GM18517 (cell line): ENCODE measurements around the gene RFX7.
"Not testable (repeated sequence)": the region's sequence is repeated elsewhere in the genome, so short reads cannot be mapped to it uniquely, and the experiment has no call there.

Source experiments
- ATAC-seq: cut with Tn5 transposase; IDR thresholded peaks from one replicate; pipeline ENCODE4 v1.9.1; 2021; ENCODE audit warnings: mild to moderate bottlenecking, moderate library complexity; ENCODE audit not compliant: unreplicated experiment

Gene RFX7

DNA sequence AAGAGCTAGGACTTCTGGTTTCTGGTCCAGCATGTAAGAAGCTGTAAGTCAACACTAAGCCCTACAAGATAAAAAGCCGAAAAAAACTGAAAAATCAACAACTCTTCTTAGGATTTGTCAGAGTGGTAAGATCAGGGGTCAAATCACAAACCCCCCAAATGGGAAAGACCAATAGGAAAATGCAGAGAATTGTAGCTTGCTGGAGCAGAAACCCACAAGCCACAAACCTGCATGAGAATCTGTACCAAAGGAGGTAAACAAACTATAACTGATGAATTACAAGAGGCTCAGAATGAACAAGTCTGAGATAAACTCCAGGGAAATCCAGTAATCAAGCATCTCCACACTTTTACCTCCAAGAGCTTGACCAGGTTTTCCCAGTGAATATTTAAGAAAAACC, 36.0 kb downstream of the RFX7 start:
- no peak for ATAC-seq

DNA sequence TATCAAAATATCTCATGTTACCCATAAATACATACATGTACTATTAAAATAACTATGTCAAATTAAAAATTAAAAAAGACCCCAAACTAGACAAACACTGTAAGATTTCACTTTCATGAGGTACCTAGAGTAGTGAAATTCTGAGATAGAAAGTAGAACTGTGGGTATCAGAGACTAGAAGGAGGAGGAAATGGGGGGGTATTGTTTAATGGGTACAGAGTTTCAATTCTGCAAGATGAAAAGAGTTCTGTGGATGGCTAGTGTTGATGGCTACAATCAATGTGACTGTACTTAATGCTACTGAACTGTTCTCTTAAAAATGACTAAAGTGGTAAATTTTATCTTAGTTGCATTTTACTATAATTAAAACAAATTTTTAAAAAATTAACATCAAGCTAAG, 36.6 kb downstream of the RFX7 start:
- ATAC-seq = peak; percentile 78

DNA sequence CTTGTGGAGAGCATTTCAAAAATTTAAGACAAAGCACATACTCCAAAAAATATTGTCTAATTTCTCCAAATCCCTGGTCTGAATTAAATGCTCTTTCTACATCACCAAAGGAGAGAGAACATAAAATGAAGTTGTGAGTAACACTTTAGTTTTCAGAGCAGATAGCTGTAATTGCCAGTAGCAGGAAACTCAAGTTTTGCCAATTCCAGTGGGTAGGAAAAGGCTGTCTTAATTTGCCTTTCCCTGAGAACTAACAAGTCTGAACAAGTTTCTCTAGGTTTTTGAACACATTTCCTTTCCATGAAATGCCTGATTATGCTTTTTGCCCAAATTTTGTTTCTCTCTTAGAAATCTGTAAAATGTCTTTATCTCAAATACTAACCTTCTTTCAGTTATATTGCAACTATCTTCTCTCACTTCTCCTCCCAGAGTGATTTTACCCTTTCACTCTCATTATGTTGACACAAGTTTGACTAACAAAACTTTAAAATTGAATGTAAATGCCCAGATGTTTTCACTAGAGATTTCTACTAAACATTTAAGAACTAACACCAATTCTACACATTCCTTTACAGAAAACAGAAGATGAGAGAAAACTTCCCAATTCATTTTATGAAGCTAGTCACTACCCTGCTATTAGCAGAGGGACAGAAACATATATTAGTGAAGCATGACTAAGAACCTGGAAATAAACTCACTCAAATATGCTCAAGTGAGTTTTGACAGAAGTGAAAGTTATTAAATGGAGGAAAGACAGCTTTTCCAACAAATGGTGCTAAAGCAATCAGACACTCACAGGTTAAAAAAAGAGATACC, 38.4 kb downstream of the RFX7 start:
- ATAC-seq = no peak

DNA sequence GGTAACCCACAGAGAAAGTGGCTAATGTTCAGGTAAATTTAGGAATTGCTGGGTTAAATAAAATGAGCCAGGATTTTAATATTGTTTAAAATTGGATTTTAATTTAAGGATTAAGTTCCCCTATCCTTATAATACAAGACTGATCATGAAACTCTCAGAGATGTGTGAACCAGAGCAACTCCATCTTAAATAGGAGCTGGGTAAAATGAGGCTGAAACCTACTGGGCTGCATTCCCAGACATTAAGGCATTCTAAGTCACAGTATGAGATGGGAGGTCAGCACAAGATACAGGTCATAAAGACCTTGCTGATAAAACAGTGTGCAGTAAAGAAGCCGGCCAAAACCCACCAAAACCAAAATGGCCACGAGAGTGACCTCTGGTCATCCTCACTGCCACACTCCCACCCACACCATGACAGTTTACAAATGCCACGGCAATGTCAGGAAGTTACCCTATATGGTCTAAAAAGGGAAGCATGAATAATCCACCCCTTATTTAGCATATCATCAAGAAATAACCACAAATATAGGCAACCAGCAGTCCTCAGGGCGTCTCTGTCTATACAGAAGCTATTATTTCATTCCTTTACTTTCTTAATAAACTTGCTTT, 40.3 kb downstream of the RFX7 start:
- ATAC-seq = not testable (repeated sequence)

DNA sequence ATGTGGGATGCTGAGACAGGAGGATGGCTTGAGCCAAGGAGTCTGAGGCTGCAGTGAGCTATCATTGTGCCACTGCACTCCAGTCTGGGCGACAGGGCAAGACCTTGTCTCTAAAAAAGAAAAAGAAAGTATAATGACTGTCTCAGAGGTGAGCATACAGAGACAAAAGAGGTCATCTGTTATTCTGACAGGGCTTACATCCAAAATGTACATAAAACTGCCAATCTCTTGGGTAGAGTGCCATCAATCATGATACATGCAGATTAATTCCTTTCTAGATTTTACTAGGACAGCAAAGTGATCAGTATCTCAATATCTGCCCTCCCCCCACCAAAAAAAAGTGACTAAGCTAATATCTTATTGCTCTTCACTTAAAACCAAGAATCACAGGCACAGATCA, 41.0 kb downstream of the RFX7 start:
- no peak for ATAC-seq

DNA sequence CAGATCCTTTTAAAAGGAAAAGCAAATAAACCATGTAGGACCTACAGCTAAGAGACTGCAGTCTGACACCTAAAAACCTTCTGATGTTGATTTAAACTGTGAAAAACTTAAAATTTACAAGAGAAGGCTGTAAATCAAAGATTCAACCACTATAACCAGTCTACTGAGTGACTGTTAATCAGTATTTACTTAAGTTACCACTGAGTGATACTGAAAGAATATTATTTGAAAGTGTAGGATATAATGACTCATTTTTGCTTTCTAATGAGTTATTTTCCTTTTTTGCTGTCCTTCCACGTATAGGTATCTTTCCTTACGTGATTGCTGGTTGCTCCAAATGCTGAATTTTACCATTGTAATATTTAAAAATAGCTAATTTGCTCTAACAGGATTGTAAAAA, 44.6 kb downstream of the RFX7 start:
- ATAC-seq = peak; percentile 53

DNA sequence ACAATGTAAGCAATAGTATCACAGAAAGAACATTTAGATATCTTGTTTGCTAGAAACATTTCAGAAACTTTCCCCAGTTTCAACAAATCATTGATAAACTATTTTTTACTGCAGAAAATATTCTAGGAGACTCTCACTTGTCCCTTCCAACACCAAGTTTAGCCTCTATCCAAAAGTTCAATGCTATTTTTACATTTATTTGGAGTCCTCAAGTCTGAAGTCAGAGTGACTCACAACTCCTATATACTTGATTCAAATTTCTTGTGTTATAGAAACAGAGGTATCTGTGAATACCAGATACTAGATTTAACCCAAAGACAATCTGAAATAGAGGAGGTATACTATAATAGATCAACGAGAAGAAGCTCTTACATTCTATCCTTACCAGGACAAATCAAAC, 49.6 kb downstream of the RFX7 start:
- no peak for ATAC-seq

DNA sequence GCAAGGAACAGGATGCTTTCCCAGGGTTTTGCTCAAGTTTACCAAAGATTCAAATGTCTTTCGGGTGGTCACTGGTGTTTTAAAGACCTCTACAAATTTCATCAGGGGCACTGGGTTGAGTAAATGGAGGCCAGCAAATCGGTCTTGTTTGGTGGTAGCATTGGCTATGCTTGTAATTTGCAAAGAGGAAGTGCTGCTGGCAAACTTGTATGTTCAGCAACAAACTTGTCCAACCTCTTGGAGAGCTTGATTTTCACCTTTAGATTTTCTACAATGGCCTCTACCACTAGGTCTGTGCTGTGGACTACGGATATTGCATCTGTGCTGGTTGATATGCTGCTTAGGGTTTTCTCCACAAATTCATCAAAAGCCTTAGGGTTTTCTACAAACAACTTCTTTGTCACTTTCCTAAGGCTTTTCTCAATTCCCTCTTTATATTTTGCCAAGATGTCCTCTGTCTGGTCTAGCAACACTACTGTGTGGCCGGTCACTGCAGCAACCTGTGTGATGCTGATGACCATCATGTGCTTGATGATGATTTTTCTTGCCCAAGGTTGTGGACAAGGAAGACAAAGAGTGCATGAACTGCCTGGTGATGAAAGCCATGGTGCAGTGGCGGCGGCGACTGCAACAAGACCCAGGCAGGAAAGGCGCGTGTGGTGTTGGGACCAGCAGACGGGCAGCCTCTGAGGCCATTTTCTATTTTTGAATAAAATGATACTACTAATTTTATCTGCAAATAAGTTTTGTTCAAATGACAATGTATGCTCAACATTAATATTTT, 50.8 kb downstream of the RFX7 start:
- ATAC-seq = no peak

DNA sequence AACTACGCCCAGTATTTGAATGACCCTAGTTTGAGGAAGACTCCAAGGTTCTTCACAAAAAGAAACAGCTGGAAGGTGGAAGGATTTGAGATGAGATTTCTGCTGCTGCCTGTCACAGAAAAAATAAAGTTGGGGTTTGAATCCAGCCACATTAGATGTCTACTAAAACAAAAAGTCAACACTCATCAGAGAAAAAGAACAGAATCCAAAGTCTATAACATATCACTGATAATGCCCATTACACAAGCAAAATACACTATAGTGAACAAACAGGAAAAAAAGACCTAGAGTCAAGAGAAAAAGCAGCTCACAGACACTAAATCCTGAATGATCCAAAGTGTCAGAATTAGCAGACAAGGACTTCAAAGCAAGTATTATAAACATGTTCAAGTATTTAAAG, 56.0 kb downstream of the RFX7 start:
- no peak for ATAC-seq

DNA sequence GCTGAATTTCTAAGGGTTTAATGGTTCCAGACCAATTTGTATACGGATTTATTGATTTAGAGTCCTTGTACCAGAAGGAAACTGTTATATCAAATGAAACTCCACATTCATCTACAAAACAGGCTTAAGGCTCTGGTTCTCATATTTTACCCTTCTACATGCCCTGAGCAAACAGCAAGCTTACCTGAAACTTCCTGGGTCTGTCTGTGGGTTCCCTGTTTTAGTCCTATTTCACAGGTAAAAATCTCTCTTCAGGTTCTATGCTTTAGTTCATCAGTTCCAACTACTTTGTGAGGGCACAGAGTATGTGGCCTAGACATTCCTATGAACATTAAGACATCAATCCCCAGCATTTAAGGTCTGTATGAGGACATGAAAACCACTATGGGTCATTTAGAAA, 57.7 kb downstream of the RFX7 start:
- no peak for ATAC-seq

DNA sequence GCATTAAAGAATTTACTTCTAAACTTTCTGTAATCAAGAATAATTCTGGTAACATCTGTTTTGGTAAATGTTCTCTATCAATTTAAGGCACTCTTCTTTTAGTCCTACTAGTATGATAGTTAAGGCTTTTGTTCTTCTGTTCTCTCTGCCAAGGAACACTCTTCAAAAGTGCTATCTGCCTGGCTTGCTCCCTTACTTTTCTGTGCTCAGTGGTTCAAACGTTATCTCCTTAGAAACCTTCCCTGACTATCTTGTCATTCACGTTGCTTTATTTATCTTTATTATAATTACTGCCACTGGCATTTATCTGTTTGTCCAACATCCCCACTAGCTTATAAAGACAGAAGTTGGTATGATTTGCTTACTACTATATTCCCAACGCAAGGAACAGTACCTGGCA, 59.2 kb downstream of the RFX7 start:
- ATAC-seq = no peak

DNA sequence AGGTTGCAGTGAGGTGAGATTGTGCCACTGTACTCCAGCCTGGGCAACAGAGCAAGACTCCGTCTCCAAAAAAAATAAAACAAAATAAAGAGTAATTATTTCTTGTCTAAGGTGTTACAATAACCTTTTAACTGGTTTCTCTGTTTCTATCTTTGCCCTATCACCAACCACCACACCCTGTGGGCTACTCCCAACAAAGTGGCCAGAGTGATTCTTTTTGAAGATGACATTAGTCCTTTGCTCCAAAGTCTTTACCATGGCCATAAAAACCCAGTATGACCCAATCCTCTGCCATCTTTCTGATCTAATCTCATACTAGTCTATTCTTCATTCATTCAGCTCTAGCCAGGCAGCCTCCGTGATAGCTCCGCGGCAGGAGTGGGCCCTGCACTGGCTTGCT, 62.8 kb downstream of the RFX7 start:
- ATAC-seq = no peak

DNA sequence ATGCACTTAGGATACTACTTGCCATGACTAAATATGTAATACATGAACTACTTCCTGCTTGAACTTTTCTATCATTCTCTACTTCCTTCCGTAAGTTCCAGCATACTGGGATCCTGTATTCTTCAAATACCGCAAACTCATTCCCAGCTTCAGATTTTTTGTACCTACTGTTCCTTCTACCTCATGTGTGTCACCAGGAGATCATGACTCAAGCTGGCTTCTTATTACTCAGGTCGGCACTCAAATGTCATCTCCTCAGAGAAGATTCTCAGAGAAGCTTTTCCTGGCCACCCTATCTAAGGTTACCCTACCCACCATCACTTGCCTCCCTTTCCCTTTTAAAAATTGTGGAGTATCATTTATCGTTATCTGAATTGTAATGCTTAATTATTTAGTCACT, 66.7 kb downstream of the RFX7 start:
- ATAC-seq = no peak

DNA sequence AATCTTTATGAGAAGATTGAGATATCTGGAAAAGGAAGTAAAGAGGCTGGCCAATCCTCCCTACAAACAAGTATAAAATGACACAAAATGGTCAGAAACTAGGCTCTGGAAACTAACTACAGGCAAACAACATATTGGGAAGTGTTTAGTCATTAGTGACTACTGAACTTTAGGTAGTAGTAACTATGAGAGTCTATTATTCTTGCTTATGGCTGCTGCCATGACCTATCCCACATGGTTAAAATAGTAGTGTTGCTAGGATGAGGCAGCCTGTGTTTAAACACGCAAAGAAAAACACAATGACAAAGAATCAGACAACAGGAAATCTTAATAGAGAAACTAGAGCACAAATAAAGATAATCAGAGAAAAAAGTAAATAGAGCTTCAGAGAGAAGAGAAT, 67.9 kb downstream of the RFX7 start:
- ATAC-seq = no peak

DNA sequence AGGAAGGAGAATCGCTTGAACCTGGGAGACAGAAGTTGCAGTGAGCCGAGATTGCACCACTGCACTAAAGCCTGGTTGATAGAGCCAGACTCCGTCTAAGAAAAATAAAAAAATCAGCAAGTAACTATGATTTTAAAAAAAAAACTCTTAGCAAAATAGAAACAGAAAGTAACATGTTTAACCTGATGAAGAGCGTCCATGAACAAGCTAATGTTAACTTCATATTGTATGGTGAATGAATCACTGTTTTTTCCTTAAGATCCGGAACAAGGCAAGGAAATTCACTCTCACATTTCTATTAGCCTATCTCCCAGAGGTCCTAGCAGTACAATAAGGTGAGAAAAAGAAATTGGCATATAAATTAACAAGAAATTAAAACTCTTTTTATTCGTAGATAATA, 69.0 kb downstream of the RFX7 start:
- no peak for ATAC-seq

DNA sequence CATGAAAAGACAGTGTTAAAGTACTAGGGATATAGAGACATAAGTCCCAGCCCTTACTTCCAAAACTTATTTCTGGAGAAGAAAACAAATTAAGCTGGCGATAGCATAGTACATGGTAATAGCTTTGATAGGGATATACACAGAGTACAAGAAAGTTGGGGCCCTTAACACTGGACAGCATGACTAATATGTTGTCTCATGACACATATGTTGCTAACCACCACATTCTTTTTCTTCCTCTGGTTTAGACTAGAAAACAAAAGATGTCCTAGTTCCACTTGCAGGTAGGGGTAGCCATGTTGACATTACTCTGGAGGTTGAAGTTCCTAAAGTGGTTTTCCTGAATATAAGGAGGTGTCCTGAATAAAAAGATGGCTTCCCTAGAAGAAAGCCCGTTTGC, 75.3 kb downstream of the RFX7 start:
- no peak for ATAC-seq

DNA sequence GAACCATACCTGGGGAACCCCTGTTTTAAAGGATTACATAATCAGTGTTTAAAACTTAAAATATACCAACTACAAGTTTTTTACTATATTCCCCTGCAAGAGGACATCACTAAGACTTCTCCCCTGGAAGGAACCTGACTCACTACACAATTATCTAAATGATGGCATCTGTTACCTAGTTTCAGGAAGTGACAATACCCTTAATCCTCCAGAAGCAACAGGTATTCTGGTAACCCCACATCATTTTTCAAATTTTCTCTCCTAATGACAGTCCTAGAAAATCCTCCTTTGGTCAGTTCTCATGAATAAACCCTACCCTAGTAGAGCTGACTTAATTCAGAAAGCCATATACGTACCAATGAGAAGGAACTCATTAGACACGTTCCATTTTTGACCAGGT, 78.4 kb downstream of the RFX7 start:
- no peak for ATAC-seq

DNA sequence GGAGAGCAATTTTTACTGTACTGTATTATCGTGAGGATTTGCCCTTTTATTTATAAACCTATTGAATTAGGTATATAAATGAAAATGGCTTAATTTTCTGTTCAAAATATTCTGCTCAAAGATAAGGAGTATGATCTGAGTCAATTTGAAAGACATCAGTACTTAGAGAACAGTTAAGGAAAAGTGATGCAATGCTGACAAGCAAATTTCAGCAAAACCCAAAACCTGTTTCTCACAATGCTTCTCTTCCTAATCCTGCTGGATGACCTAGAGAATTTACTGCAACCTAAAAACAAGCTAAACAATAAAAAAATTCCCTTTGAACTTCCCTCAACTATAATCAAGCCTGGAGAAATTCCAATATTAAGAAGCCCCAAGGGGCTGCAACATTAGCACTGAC, 82.7 kb downstream of the RFX7 start:
- no peak for ATAC-seq

DNA sequence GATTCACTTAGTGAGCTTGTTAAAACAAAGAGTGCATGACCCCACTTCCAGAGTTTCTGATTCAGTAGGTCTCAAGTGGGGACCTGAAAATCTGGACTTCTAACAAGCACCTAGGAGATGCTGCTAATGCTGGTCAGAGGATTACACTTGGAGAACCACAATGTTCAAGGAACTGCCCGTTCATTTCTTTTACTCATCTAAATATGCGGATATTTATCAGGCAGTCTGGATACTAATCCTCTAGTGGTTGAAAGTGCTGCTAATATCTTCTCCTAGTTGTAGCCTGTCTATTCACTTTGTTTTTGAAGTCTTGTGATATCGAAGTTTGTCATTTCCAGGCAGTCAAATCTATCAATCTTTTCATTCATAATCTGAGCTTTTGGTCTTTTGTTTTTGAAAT, 86.8 kb downstream of the RFX7 start:
- ATAC-seq = no peak

DNA sequence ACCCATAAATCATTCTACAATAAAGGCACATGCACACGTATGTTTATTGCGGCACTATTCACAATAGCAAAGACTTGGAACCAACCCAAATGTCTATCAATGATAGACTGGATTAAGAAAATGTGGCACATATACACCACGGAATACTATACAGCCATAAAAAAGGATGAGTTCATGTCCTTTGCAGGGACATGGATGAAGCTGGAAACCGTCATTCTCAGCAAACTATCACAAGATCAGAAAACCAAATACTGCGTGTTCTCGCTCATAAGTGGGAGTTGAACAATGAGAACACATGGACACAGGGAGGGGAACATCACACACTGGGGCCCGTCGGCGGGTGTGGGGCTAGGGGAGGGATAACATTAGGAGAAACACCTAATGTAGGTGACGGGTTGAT, 88.4 kb downstream of the RFX7 start:
- not testable (repeated sequence) for ATAC-seq

DNA sequence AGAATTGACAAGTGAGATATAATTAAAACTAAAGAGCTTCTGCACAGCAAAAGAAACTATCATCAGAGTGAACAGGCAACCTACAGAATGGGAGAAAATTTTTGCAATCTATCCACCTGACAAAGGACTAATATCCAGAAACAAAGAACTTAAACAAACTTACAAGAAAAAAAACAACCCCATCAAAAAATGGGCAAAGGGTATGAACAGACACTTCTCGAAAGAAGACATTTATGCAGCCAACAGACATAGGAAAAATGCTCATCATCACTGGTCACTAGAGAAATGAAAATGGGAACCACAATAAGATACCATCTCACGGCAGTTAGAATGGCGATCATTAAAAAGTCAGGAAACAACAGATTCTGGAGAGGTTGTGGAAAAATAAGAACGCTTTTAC, 88.9 kb downstream of the RFX7 start:
- not testable (repeated sequence) for ATAC-seq

DNA sequence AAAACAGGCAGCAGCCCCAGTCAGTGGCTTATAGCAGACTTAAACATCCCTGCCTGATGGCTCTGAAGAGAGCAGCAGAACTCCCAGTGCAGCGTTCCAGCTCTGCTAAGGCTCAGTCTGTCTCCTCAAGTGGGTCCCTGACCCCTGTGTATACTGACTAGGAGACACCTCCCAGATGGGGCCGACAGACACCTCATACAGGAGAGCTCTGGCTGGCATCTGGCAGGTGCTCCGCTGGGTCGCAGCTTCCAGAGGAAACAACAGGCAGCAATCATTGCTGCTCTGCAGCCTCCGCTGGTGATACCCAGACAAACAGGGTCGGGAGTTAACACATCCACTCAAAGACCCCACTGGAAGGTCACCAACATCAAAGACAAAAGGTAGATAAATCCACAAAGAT, 93.5 kb downstream of the RFX7 start:
- no peak for ATAC-seq
